AG04450 (cell line): Measurements from ENCODE around the gene GNAI2. TPM values are rescaled to one million over a fixed set of nuclear protein-coding genes. Genes with fewer than 3 reads are reported as not detected.

Experiments
- CTCF ChIA-PET: fragments of 300-600, 350-600 bp; formaldehyde crosslinking; extraction: SDS; loops from one replicate; lab custom pipeline; 2022; ENCODE audit warnings: antibody characterized with exemption, inconsistent platforms; lab: Charles Lee
- POLR2A ChIA-PET: fragments of 350-600 bp; formaldehyde crosslinking; extraction: SDS; loops from one replicate; lab custom pipeline; 2021; ENCODE audit warnings: antibody characterized with exemption, inconsistent platforms; lab: Yijun Ruan, JAX
- DNase-seq: peaks from one replicate; pipeline ENCODE4 v3.0.0-alpha.2; 2011; ENCODE audit warnings: low read depth, low spot score
- H3K27ac ChIP-seq: one replicate; pipeline ENCODE4 v1.5.1; 2012; ENCODE audit warnings: low read depth, low read length, control low read depth
- H3K27me3 ChIP-seq: one replicate; pipeline ENCODE4 v1.6.0; 2012; ENCODE audit warnings: low read length; ENCODE audit not compliant: control insufficient read depth, insufficient read depth
- H3K4me3 ChIP-seq: 2 replicates; pipeline ENCODE4 v1.5.1; 2011; ENCODE audit warnings: mild to moderate bottlenecking, low read depth, low read length, control low read depth
- H3K9me3 ChIP-seq: 2 replicates; pipeline ENCODE4 v1.5.1; 2012; ENCODE audit warnings: low read length; ENCODE audit not compliant: control insufficient read depth, insufficient read depth
- CTCF ChIP-seq: IDR thresholded peaks from 2 replicates; pipeline ENCODE4 v1.5.1; 2011; ENCODE audit warnings: low read depth, low read length, control low read depth, inconsistent platforms
- polyA plus RNA-seq: library from polyadenylated mRNA; depleted of rRNA; stranded (reverse); fragments of >200 nt; gene quantifications from 2 replicates; pipeline ENCODE4 v1.2.3, GENCODE V29; 2011

GNAI2 gene
- polyA plus RNA-seq, 1 experiment: 603 TPM

DNA sequence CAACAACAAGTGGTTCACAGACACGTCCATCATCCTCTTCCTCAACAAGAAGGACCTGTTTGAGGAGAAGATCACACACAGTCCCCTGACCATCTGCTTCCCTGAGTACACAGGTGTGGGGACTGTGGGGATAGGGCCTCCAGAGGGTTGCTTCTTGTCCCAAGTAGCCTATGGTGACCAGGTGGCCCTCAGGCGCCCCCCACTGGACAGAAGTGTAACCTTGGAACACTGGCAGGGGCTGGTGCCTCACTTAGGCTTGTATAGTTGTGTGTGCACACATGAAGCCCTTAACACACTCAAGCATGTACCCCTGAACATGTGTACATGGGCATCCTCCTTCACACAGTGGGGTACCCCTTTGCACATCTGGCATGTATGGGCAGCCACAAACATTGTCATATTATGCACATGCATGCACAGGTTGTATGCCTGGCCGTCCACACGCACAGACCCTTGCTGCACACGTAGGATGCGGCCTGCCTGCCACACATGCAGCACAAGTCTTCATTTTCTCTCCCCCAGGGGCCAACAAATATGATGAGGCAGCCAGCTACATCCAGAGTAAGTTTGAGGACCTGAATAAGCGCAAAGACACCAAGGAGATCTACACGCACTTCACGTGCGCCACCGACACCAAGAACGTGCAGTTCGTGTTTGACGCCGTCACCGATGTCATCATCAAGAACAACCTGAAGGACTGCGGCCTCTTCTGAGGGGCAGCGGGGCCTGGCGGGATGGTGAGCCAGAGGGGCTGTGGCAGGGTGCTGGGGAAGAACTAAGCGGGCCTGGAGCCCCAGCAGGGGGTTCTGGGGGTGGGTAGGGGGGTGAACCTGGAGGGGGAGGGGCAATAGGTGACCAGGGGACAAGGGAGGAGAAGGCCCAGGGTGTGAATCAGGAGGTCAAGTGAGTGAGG is 21.2 kb downstream of the GNAI2 start:
- CTCF ChIA-PET: interaction anchor here (0.6 to 4.8 kb wide), 9 partner anchors 7 to 69 kb away, joined by 3 to 35 read pairs (median 6); no protein-coding TSS in a partner anchor

GRCh38 chr3:50258029-50258680 is 22.2 kb downstream of the GNAI2 start:
- ChIA-PET CTCF (interaction anchor here (0.6 to 4.8 kb wide), 9 partner anchors 8 to 161 kb away, joined by 3 to 35 read pairs (median 6); no protein-coding TSS in a partner anchor), POLR2A (interaction anchor here (0.6 kb wide), 1 partner anchor 63 kb away, joined by 5 read pairs; no protein-coding TSS in a partner anchor)
- no peak for DNase-seq
- Histone ChIP-seq H3K9me3 (no peaks in the 10 kb centered on the region; the same call in 1 of the 2 replicates), H3K4me3 (no peak overlapping the region), H3K27me3 (no peaks in the 10 kb centered on the region), H3K27ac (no peak overlapping the region)
- no peak for TF ChIP-seq CTCF

More for the DNA sequence above, 21.2 kb downstream of the GNAI2 start:
- Histone ChIP-seq H3K27me3 (no peaks in the 10 kb centered on the region), H3K4me3 (no peak overlapping the region), H3K27ac (no peak overlapping the region), H3K9me3 (no peaks in the 10 kb centered on the region; the same call in 1 of the 2 replicates)
- peak; percentile 64 for TF ChIP-seq CTCF
- POLR2A ChIA-PET: interaction anchor here (1.1 kb wide), 1 partner anchor 12 kb away, joined by 3 read pairs; the partner anchor contains the start of gene SEMA3B
- DNase-seq: no peak

DNA sequence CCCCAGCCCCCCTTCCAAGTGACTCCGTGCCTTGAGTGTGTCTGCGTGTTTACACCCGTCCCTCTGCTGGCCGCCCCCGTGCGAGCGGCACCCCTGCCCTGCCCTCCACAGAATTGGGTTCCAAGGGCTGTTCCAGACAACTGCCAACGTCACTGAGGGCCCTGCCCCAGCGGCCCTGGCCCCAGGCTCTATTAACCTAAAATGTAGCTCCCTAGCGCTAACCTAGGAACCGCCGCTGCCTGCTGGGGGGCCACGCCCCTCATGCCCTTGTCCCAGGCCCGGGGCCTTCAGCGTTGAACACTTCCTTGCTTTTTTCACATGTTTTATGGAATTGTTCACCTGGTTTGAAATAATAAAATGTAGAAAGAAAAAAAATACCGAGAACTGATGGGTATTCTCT is 23.0 kb downstream of the GNAI2 start:
- no peaks in the 10 kb centered on the region; the same call in 1 of the 2 replicates for H3K9me3 ChIP-seq
- no peak overlapping the region for H3K4me3 ChIP-seq
- H3K27me3 ChIP-seq: no peaks in the 10 kb centered on the region
- H3K27ac ChIP-seq: no peak overlapping the region
- CTCF ChIA-PET: interaction anchor here (0.5 to 4.8 kb wide), 13 partner anchors 9 to 162 kb away, joined by 3 to 35 read pairs (median 6); no protein-coding TSS in a partner anchor
- DNase-seq: no peak
- TF ChIP-seq CTCF: no peak
- POLR2A ChIA-PET: interaction anchor here (0.6 kb wide), 1 partner anchor 64 kb away, joined by 5 read pairs; no protein-coding TSS in a partner anchor

- no peak overlapping the region for H3K4me3 ChIP-seq
- no peaks in the 10 kb centered on the region; the same call in 1 of the 2 replicates for H3K9me3 ChIP-seq
- H3K27ac ChIP-seq: peak overlapping the region; percentile 21
- no peak for TF ChIP-seq CTCF
- ChIA-PET POLR2A (interaction anchor here (0.6 to 1.3 kb wide), 4 partner anchors 9 to 352 kb away, joined by 3 to 9 read pairs (median 4); partner anchors contain the start of genes GNAI2 and SEMA3B), CTCF (interaction anchor here (0.5 to 4.8 kb wide), 19 partner anchors 8 to 65 kb away, joined by 3 to 35 read pairs (median 4); partner anchors contain the start of genes HYAL2, LSMEM2 and SEMA3B)
- no peaks in the 10 kb centered on the region for H3K27me3 ChIP-seq
- no peak for DNase-seq
These were observed 23.5 kb downstream of the GNAI2 start for GRCh38 chr3:50259432-50260026.
